K562 (cell line): ENCODE data around the gene KCNC3. TPM values are rescaled to one million over a fixed set of nuclear protein-coding genes. Genes with fewer than 3 reads are reported as not detected.

Experiments
- ATF4 ChIP-seq: fragments of 450-650 bp; formaldehyde crosslinking; IDR thresholded peaks from 2 replicates; pipeline ENCODE4 v1.4.0; 2022; ENCODE audit warnings: mild to moderate bottlenecking, moderate library complexity
- BMI1 ChIP-seq: fragments of 150-350 bp; IDR thresholded peaks from 2 replicates; pipeline ENCODE4 v1.6.1; 2014; ENCODE audit warnings: low read length
- CBX1 ChIP-seq: sonication (generic); IDR thresholded peaks from 2 replicates; pipeline ENCODE4 v1.6.1; 2016; ENCODE audit warnings: antibody characterized with exemption, low read depth, mild to moderate bottlenecking
- CREBBP ChIP-seq: IDR thresholded peaks from one replicate; pipeline ENCODE4 v1.6.1; 2012; ENCODE audit warnings: low read depth, mild to moderate bottlenecking, control low read depth, inconsistent platforms, low read length
- CTBP1 ChIP-seq: fragments of 450-650 bp; IDR thresholded peaks from 2 replicates; pipeline ENCODE4 v1.6.1; 2016; ENCODE audit warnings: borderline replicate concordance
- CTCFL ChIP-seq: IDR thresholded peaks from 2 replicates; pipeline ENCODE4 v1.6.1; 2011; ENCODE audit warnings: borderline replicate concordance, low read depth, mild to moderate bottlenecking, moderate library complexity, low read length; ENCODE audit not compliant: insufficient read depth, poor library complexity, severe bottlenecking
- ERF ChIP-seq: fragments of 450-650 bp; formaldehyde crosslinking; IDR thresholded peaks from 2 replicates; pipeline ENCODE4 v1.4.0; 2020; ENCODE audit warnings: mild to moderate bottlenecking, mixed read lengths
- GATA2 ChIP-seq: sonication (generic); formaldehyde crosslinking; IDR thresholded peaks from 2 replicates; pipeline ENCODE4 v1.4.0; 2020; ENCODE audit warnings: mild to moderate bottlenecking, missing genetic modification reagents
- L3MBTL2 ChIP-seq: fragments of 450-650 bp; IDR thresholded peaks from 2 replicates; pipeline ENCODE4 v1.6.1; 2016; ENCODE audit warnings: mild to moderate bottlenecking, moderate library complexity
- MCM7 ChIP-seq, 2 experiments: fragments of 450-650 bp; IDR thresholded peaks; 2 replicates each; pipeline ENCODE4 v1.6.1; 2016 to 2018
- NRF1 ChIP-seq, 2 experiments: fragments of 450-650 bp; IDR thresholded peaks in 1 of 2; conservative IDR thresholded peaks in 1 of 2; 2 replicates each; pipeline ENCODE4 v1.6.1; 2014; ENCODE audit warnings: mild to moderate bottlenecking in 2 of 2
- POU5F1 ChIP-seq: fragments of 150-350 bp; IDR thresholded peaks from 2 replicates; pipeline ENCODE4 v1.6.1; 2014; ENCODE audit warnings: borderline replicate concordance, low read length, low read depth, mild to moderate bottlenecking; ENCODE audit not compliant: partially characterized antibody
- RHOXF2B ChIP-seq: fragments of 250-450 bp; sonication (Bioruptor Pico); conservative IDR thresholded peaks from 2 replicates; pipeline ENCODE4 v1.5.1; 2021
- SMAD1 ChIP-seq: fragments of 150-350 bp; IDR thresholded peaks from 2 replicates; pipeline ENCODE4 v1.6.1; 2014; ENCODE audit warnings: low read length, low read depth; ENCODE audit not compliant: partially characterized antibody
- ZKSCAN1 ChIP-seq: fragments of 150-350 bp; IDR thresholded peaks from 2 replicates; pipeline ENCODE4 v1.6.1; 2016; ENCODE audit warnings: low read depth, low read length
- ZNF12 ChIP-seq: sonication (generic); formaldehyde crosslinking; IDR thresholded peaks from 2 replicates; pipeline ENCODE4 v1.4.0; 2020; ENCODE audit warnings: mild to moderate bottlenecking, missing genetic modification reagents
- ZNF639 ChIP-seq, 2 experiments: fragments of 200-800 bp in 1 of 2; sonication (Bioruptor generic) in 1 of 2; sonication (generic) in 1 of 2; formaldehyde crosslinking in 1 of 2; IDR thresholded peaks in 1 of 2; conservative IDR thresholded peaks in 1 of 2; 2 replicates each; pipeline versions ENCODE4 v1.5.0 to v1.6.1; 2016 to 2020; ENCODE audit warnings: missing compliant biosample characterization in 1 of 2, missing genetic modification characterization in 1 of 2, missing genetic modification reagents in 1 of 2
- polyA plus RNA-seq, 8 experiments: library from polyadenylated mRNA; depleted of rRNA in 4 of 8; stranded (reverse) in 5 of 8; unstranded in 3 of 8; fragments of >200 nt; fragmentation: Nextera tagmentation in 2 of 8; fragmentation: Illumina TruSeq in 1 of 8; extraction: Ambion mirVana in 2 of 8; extraction: Trizol in 1 of 8; gene quantifications; 2 replicates each; pipeline versions ENCODE4 v1.2.1 to v1.2.3, GENCODE V29; 2011 to 2014; ENCODE audit warnings: inconsistent platforms in 1 of 8, missing spikeins in 1 of 8
- total RNA-seq, 7 experiments: library from RNA; depleted of rRNA in 6 of 7; stranded (reverse); fragments of >200 nt in 6 of 7; fragmentation: Illumina TruSeq in 2 of 7; extraction: Trizol in 2 of 7; gene quantifications; 2 replicates each; pipeline versions ENCODE4 v1.2.1 to v1.2.3, GENCODE V29; 2011 to 2021; ENCODE audit warnings: low replicate concordance in 1 of 7
- TF ChIP-seq, protein P1 (sequence below), 2 experiments: IDR thresholded peaks; 2 replicates each; pipeline ENCODE4 v1.6.1; 2012; ENCODE audit warnings: improper control_type of control experiment in 2 of 2, low read depth in 2 of 2, low read length in 2 of 2, borderline replicate concordance in 1 of 2
- TF ChIP-seq, protein P2 (sequence below): fragments of 250-450 bp; sonication (Bioruptor Pico); IDR thresholded peaks from 2 replicates; pipeline ENCODE4 v1.4.0; 2020; ENCODE audit warnings: mild to moderate bottlenecking

Gene KCNC3
- total and polyA plus RNA-seq, 9 of the 15 experiments (the other 6 are each of a cell fraction or from before 2014, with no cell fraction given): 0.03 to 26.2 (median 2.0) TPM

- TF ChIP-seq, protein P1, sequence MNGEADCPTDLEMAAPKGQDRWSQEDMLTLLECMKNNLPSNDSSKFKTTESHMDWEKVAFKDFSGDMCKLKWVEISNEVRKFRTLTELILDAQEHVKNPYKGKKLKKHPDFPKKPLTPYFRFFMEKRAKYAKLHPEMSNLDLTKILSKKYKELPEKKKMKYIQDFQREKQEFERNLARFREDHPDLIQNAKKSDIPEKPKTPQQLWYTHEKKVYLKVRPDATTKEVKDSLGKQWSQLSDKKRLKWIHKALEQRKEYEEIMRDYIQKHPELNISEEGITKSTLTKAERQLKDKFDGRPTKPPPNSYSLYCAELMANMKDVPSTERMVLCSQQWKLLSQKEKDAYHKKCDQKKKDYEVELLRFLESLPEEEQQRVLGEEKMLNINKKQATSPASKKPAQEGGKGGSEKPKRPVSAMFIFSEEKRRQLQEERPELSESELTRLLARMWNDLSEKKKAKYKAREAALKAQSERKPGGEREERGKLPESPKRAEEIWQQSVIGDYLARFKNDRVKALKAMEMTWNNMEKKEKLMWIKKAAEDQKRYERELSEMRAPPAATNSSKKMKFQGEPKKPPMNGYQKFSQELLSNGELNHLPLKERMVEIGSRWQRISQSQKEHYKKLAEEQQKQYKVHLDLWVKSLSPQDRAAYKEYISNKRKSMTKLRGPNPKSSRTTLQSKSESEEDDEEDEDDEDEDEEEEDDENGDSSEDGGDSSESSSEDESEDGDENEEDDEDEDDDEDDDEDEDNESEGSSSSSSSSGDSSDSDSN (IDR thresholded peaks at IDR 0.05; ENCODE audit: borderline replicate concordance in 1 of 2, low read depth in 2 of 2, low read length in 2 of 2): peak in 1 of 2 experiments; percentile 53; a peak in 1 of 4 replicates
- TF ChIP-seq GATA2 (CRISPR knock-in tag): 0 out of 2 replicates have a peak, but pooled peaks have one; percentile 11
- no peak for TF ChIP-seq RHOXF2B (CRISPR knock-in tag)
- 0 out of 2 replicates have a peak, but pooled peaks have one; percentile 12 for TF ChIP-seq ZKSCAN1
- TF ChIP-seq CTBP1: peak; percentile 32; the same call in 1 of the 2 replicates
- TF ChIP-seq ERF: 0 out of 2 replicates have a peak, but pooled peaks have one; percentile 21
- no peak for TF ChIP-seq BMI1
- TF ChIP-seq CREBBP: no peak
- TF ChIP-seq, protein P2, sequence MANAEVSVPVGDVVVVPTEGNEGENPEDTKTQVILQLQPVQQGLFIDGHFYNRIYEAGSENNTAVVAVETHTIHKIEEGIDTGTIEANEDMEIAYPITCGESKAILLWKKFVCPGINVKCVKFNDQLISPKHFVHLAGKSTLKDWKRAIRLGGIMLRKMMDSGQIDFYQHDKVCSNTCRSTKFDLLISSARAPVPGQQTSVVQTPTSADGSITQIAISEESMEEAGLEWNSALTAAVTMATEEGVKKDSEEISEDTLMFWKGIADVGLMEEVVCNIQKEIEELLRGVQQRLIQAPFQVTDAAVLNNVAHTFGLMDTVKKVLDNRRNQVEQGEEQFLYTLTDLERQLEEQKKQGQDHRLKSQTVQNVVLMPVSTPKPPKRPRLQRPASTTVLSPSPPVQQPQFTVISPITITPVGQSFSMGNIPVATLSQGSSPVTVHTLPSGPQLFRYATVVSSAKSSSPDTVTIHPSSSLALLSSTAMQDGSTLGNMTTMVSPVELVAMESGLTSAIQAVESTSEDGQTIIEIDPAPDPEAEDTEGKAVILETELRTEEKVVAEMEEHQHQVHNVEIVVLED (CRISPR knock-in tag): peak; percentile 69
- peak; percentile 80 for TF ChIP-seq L3MBTL2
- TF ChIP-seq MCM7 (IDR thresholded peaks at IDR 0.05): no peak
- no peak for TF ChIP-seq CBX1
- TF ChIP-seq SMAD1: no peak
- peak; percentile 91 for TF ChIP-seq CTCFL
- no peak for TF ChIP-seq POU5F1
- peak in 1 of 2 experiments; percentile 74; a peak in 1 of 4 replicates for TF ChIP-seq ZNF639 (CRISPR knock-in tag; conservative IDR thresholded peaks at IDR 0.05 in 1 of 2, IDR thresholded peaks at IDR 0.05 in 1 of 2)
- peak; percentile 70 to 75 for TF ChIP-seq NRF1 (conservative IDR thresholded peaks at IDR 0.05 in 1 of 2, IDR thresholded peaks at IDR 0.05 in 1 of 2)
- no peak for TF ChIP-seq ATF4 (CRISPR knock-in tag)
- TF ChIP-seq ZNF12 (CRISPR knock-in tag): no peak
These were observed 829 bp downstream of the KCNC3 start (continued) for GRCh38 chr19:50328224-50328872.
